Measurements from ENCODE around the gene SGK1. TPM values are rescaled to one million over a fixed set of nuclear protein-coding genes. Genes with fewer than 3 reads are reported as not detected.
A peak's percentile ranks its signal among the peaks of the same experiment; 100 is the strongest.

The SGK1 gene
- polyA plus RNA-seq, 1 of the 3 experiments (the other 2 are of a cell fraction), result 440 TPM

DNA sequence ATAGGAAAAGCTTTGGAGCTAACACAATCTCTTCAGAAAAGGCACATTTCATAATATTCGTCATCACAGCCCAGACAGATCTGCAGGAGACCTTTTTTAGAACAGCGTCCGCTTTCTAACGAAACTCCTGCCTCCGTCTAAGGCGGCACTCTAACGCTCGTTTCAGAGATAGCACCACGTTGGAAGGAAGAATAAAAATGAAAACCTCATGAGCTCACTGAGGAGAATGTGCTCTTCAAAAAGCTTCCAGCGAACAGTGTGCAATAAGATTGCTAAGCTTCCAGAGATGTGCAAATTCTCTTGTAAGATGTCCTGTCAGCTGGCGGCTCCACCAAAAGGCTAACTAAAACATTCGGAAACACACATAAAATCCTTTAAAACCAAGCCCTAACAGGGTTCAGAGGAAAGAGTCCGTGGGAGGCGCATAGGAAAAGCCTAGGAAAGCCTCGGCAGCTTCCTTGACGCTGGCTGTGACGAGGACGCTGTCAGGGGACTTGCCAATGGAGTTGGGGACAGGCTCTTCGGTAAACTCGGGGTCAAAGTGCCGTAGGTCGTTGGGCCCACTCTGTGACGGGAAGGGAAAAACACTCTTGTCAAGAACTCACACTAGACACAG, 147.9 kb downstream of the SGK1 start:
- peaks cover 16 to 43% of the 10 kb centered on the region in 2 experiments for H3K4me1 ChIP-seq (ENCODE audit: control insufficient read depth in 1 of 2, insufficient read depth in 2 of 2, low read depth in 1 of 2, low read length in 1 of 2)
- DNase-seq, result no peak
- no peak overlapping the region for H2AFZ ChIP-seq (ENCODE audit: low read depth)
- H3K9me3 ChIP-seq, result no peaks in the 10 kb centered on the region
- WGBS (ENCODE audit: low lambda C conversion rate), result 92% methylated on average over 23 of the region's 23 CpGs
- ChIA-PET POLR2A (interaction anchor here (0.7 kb wide), 1 partner anchor 652 kb away, joined by 3 read pairs; no protein-coding TSS in a partner anchor), CTCF (interaction anchor here (1.2 to 3.8 kb wide), 3 partner anchors 46 to 771 kb away, joined by 4 to 30 read pairs (median 26); no protein-coding TSS in a partner anchor)
- peaks cover 42% of the 10 kb centered on the region for H3K79me2 ChIP-seq (ENCODE audit: insufficient read depth)
- H3K27ac ChIP-seq (ENCODE audit: low read depth in 2 of 2, low read length in 1 of 2), result no peak overlapping the region; a peak in 1 of 4 replicates
- H3K4me3 ChIP-seq (ENCODE audit: low read depth in 2 of 2, low read length in 1 of 2), result peak overlapping the region; percentile 76 to 78; a peak in 2 of 4 replicates
- H3F3A ChIP-seq (replicated peaks; ENCODE audit: insufficient read depth), result peaks cover 67% of the 10 kb centered on the region
- H3K27me3 ChIP-seq (ENCODE audit: insufficient read depth), result no peaks in the 10 kb centered on the region
- H3K9ac ChIP-seq, result peak overlapping the region; percentile 83; the same call in 1 of the 2 replicates
- H3K36me3 ChIP-seq (replicated peaks in 1 of 2; ENCODE audit: control insufficient read depth in 1 of 2, insufficient read depth in 2 of 2, low read length in 1 of 2), result peaks cover 41 to 59% of the 10 kb centered on the region in 2 experiments
- H4K20me1 ChIP-seq (ENCODE audit: insufficient read depth), result peaks cover 52% of the 10 kb centered on the region
- TF ChIP-seq FOSL2 (IDR thresholded peaks at IDR 0.05; ENCODE audit: borderline replicate concordance, low read depth), result no peak
- TF ChIP-seq EZH2phosphoT487 (IDR thresholded peaks at IDR 0.05; ENCODE audit: borderline replicate concordance, low read depth), result no peak
- no peak for TF ChIP-seq RFX5 (IDR thresholded peaks at IDR 0.05; ENCODE audit: low read length)
- no peak for TF ChIP-seq SIN3A (IDR thresholded peaks at IDR 0.05; ENCODE audit: borderline replicate concordance, low read depth, low read length)
- no peak for TF ChIP-seq EP300 (IDR thresholded peaks at IDR 0.05; ENCODE audit: borderline replicate concordance in 1 of 2, low read depth in 1 of 2, low read length in 1 of 2)
- TF ChIP-seq, protein P1, sequence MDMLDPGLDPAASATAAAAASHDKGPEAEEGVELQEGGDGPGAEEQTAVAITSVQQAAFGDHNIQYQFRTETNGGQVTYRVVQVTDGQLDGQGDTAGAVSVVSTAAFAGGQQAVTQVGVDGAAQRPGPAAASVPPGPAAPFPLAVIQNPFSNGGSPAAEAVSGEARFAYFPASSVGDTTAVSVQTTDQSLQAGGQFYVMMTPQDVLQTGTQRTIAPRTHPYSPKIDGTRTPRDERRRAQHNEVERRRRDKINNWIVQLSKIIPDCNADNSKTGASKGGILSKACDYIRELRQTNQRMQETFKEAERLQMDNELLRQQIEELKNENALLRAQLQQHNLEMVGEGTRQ (IDR thresholded peaks at IDR 0.05; ENCODE audit: borderline replicate concordance, low read depth, low read length), result no peak
- no peak for TF ChIP-seq MEF2A (IDR thresholded peaks at IDR 0.05; ENCODE audit: borderline replicate concordance, low read depth)
- no peak for TF ChIP-seq RAD21 (IDR thresholded peaks at IDR 0.05; ENCODE audit: low read length)
- TF ChIP-seq, protein P2, sequence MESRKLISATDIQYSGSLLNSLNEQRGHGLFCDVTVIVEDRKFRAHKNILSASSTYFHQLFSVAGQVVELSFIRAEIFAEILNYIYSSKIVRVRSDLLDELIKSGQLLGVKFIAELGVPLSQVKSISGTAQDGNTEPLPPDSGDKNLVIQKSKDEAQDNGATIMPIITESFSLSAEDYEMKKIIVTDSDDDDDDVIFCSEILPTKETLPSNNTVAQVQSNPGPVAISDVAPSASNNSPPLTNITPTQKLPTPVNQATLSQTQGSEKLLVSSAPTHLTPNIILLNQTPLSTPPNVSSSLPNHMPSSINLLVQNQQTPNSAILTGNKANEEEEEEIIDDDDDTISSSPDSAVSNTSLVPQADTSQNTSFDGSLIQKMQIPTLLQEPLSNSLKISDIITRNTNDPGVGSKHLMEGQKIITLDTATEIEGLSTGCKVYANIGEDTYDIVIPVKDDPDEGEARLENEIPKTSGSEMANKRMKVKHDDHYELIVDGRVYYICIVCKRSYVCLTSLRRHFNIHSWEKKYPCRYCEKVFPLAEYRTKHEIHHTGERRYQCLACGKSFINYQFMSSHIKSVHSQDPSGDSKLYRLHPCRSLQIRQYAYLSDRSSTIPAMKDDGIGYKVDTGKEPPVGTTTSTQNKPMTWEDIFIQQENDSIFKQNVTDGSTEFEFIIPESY (IDR thresholded peaks at IDR 0.05; ENCODE audit: borderline replicate concordance, low read depth), result no peak
- H3K4me2 ChIP-seq, result peak overlapping the region; percentile 95
- no peaks in the 10 kb centered on the region for H3K9me2 ChIP-seq

DNA sequence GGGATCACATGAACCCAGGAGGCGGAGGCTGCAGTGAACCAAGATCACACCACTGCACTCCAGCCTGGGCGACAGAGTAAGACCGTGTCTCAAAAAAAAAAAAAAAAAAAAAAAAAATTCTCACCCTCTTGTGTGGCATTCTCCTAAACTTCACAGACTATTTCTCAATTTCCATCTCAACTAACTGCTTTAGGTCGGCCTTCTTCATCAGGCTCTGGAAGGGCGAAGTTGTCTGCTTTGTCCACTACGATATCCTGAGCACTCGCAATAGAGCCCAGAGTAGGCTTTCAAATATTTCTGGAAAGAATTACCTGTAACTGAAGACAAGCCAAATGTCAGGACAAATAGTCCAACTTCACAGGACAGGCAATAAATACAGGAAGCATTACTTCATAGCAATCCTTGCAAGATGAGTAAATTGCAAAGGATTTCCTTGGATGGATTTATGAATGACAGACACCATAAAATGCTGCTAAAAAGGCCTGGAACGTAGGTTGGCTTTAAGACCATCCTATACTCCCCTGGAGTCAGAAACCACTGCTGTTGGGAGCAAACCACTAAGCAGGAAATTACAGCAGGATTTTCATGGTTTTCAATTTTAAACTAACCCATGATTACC, 149.2 kb downstream of the SGK1 start:
- Histone ChIP-seq H4K20me1 (ENCODE audit: insufficient read depth) (peaks cover 51% of the 10 kb centered on the region), H3K4me2 (no peak overlapping the region), H3K27ac (ENCODE audit: low read depth in 2 of 2, low read length in 1 of 2) (peak overlapping the region in 1 of 2 experiments; percentile 13; a peak in 1 of 4 replicates), H3K9ac (no peak overlapping the region), H3K9me2 (no peaks in the 10 kb centered on the region), H3K79me2 (ENCODE audit: insufficient read depth) (peaks cover 33% of the 10 kb centered on the region), H3K9me3 (no peaks in the 10 kb centered on the region), H3K36me3 (replicated peaks in 1 of 2; ENCODE audit: control insufficient read depth in 1 of 2, insufficient read depth in 2 of 2, low read length in 1 of 2) (peaks cover 41 to 58% of the 10 kb centered on the region in 2 experiments), H3K27me3 (ENCODE audit: insufficient read depth) (no peaks in the 10 kb centered on the region), H3K4me1 (ENCODE audit: control insufficient read depth in 1 of 2, insufficient read depth in 2 of 2, low read depth in 1 of 2, low read length in 1 of 2) (peaks cover 16 to 43% of the 10 kb centered on the region in 2 experiments), H3K4me3 (ENCODE audit: low read depth in 2 of 2, low read length in 1 of 2) (no peak overlapping the region), H2AFZ (ENCODE audit: low read depth) (no peak overlapping the region), H3F3A (replicated peaks; ENCODE audit: insufficient read depth) (peaks cover 62% of the 10 kb centered on the region)
- DNase-seq, result no peak
- ChIA-PET CTCF (interaction anchor here (1.4 to 5.6 kb wide), 4 partner anchors 12 to 654 kb away, joined by 6 to 29 read pairs (median 14); no protein-coding TSS in a partner anchor), POLR2A (interaction anchor here (0.7 kb wide), 1 partner anchor 655 kb away, joined by 10 read pairs; no protein-coding TSS in a partner anchor)
- TF ChIP-seq ELF1 (IDR thresholded peaks at IDR 0.05) (no peak), EZH2phosphoT487 (IDR thresholded peaks at IDR 0.05; ENCODE audit: borderline replicate concordance, low read depth) (no peak), POLR2AphosphoS5 (IDR thresholded peaks at IDR 0.05; ENCODE audit: low read depth, low read length) (peak; percentile 2; the same call in 1 of the 2 replicates), RCOR1 (IDR thresholded peaks at IDR 0.05; ENCODE audit: low read length) (no peak), SMC3 (IDR thresholded peaks at IDR 0.05; ENCODE audit: low read depth, low read length) (no peak), TEAD4 (IDR thresholded peaks at IDR 0.05; ENCODE audit: borderline replicate concordance, insufficient read depth) (no peak), NFIC (IDR thresholded peaks at IDR 0.05; ENCODE audit: borderline replicate concordance) (no peak)
- TF ChIP-seq, protein P3, sequence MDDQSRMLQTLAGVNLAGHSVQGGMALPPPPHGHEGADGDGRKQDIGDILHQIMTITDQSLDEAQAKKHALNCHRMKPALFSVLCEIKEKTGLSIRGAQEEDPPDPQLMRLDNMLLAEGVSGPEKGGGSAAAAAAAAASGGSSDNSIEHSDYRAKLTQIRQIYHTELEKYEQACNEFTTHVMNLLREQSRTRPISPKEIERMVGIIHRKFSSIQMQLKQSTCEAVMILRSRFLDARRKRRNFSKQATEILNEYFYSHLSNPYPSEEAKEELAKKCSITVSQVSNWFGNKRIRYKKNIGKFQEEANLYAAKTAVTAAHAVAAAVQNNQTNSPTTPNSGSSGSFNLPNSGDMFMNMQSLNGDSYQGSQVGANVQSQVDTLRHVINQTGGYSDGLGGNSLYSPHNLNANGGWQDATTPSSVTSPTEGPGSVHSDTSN (IDR thresholded peaks at IDR 0.05), result peak; percentile 42; the same call in 1 of the 2 replicates
- WGBS (ENCODE audit: low lambda C conversion rate), result 93% methylated on average over 8 of the region's 8 CpGs

All from SK-N-SH (cell line).